Neutrophil (primary cell): Measurements from ENCODE around the gene GDPD2.

Experiments used
- H3K27ac ChIP-seq: fragments of 200-600 bp; sonication (generic); 2 replicates; pipeline ENCODE4 v1.5.1; 2016; ENCODE audit warnings: mild to moderate bottlenecking, moderate library complexity
- H3K27me3 ChIP-seq: fragments of 200-600 bp; sonication (generic); 2 replicates; pipeline ENCODE4 v1.6.0; 2016; ENCODE audit warnings: mild to moderate bottlenecking
- H3K36me3 ChIP-seq: fragments of 200-600 bp; sonication (generic); 2 replicates; pipeline ENCODE4 v1.5.1; 2017
- H3K4me1 ChIP-seq, 2 experiments: fragments of 200-600 bp in 1 of 2; sonication (generic) in 1 of 2; 1 replicate in 1 of 2; 2 replicates in 1 of 2; pipeline versions ENCODE4 v1.5.1 to v1.6.1; 2013 to 2016; ENCODE audit warnings: low read depth in 1 of 2, low read length in 1 of 2, mild to moderate bottlenecking in 1 of 2, moderate library complexity in 1 of 2; ENCODE audit not compliant: control insufficient read depth in 1 of 2, insufficient read depth in 1 of 2
- H3K4me3 ChIP-seq, 2 experiments: fragments of 200-600 bp in 1 of 2; sonication (generic) in 1 of 2; 1 replicate in 1 of 2; 2 replicates in 1 of 2; pipeline ENCODE4 v1.5.1; 2013 to 2016; ENCODE audit warnings: low read depth in 1 of 2, low read length in 1 of 2, mild to moderate bottlenecking in 1 of 2, moderate library complexity in 1 of 2
- H3K9me3 ChIP-seq: fragments of 200-600 bp; sonication (generic); 2 replicates; pipeline ENCODE4 v1.5.1; 2016
- CTCF ChIP-seq: fragments of 200-600 bp; sonication (generic); IDR thresholded peaks from 2 replicates; pipeline ENCODE4 v1.5.1; 2016; ENCODE audit warnings: antibody characterized with exemption

The GDPD2 gene

DNA sequence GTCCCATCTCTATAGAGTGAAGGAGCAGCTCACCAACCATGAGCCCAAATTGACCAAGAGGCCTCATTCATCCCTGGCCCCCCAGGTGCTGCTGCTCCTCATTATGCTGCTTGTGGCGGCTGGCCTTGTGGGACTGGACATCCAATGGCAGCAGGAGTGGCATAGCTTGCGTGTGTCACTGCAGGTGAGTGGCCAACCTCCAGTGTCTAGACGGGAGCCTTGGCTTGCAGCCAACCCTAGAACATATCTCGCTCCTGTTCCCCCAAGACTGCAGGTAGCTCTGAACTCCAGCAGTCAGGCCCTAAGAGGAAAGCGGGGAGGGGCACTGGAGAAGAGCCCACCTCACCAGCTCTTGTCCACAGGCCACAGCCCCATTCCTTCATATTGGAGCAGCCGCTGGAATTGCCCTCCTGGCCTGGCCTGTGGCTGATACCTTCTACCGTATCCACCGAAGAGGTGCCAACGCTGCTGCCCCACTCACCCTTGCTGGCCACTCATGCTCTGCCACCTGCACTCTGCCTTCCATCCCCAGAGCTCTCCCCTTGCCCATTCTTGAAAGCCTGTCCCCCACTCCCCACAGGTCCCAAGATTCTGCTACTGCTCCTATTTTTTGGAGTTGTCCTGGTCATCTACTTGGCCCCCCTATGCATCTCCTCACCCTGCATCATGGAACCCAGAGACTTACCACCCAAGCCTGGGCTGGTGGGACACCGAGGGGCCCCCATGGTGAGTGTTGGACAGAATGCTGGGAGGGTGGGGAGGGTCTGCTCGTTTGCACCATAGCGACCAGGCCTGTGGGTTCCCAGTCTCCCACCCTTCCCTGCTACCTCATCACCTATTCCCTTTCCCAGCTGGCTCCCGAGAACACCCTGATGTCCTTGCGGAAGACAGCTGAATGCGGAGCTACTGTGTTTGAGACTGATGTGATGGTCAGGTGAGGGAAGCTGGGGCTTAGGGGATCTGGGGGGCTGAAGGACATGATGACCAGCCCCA is 3.5 kb downstream of the GDPD2 start:
- Histone ChIP-seq H3K36me3 (peaks cover under 1% of the 10 kb centered on the region), H3K4me3 (no peak overlapping the region), H3K27me3 (no peaks in the 10 kb centered on the region), H3K9me3 (no peaks in the 10 kb centered on the region), H3K27ac (no peak overlapping the region), H3K4me1 (no peaks in the 10 kb centered on the region)
- TF ChIP-seq CTCF = no peak

DNA sequence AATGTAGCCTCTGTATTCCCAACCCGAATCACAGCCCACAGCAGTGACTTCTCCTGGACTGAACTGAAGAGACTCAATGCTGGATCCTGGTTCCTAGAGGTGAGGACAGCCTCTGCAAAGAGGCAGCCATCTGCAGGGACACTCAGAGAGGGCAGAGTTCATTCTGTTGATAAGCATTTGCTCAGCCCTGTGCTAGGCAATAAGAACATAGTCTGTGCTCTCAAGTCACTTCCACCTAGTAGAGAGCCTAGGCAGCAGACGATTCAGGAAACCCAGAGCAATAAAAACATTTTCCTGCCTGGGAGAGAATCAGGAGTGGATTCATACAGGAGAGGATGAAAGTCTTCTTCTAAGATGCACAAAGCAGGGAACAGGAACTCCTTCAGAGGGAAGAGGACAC is 4.3 kb downstream of the GDPD2 start:
- Histone ChIP-seq H3K27me3 (no peaks in the 10 kb centered on the region), H3K9me3 (no peaks in the 10 kb centered on the region), H3K27ac (no peak overlapping the region), H3K4me3 (no peak overlapping the region), H3K36me3 (no peaks in the 10 kb centered on the region), H3K4me1 (no peaks in the 10 kb centered on the region)
- no peak for TF ChIP-seq CTCF

- H3K36me3 ChIP-seq = no peaks in the 10 kb centered on the region
- peaks cover 17% of the 10 kb centered on the region for H3K27me3 ChIP-seq
- no peak overlapping the region for H3K4me3 ChIP-seq
- no peaks in the 10 kb centered on the region for H3K9me3 ChIP-seq
- H3K4me1 ChIP-seq = peaks cover 0 to 6% of the 10 kb centered on the region in 2 experiments
- no peak overlapping the region for H3K27ac ChIP-seq
- TF ChIP-seq CTCF = no peak
Observed at GRCh38 chrX:70429759-70430158, 6.6 kb downstream of the GDPD2 start.

DNA sequence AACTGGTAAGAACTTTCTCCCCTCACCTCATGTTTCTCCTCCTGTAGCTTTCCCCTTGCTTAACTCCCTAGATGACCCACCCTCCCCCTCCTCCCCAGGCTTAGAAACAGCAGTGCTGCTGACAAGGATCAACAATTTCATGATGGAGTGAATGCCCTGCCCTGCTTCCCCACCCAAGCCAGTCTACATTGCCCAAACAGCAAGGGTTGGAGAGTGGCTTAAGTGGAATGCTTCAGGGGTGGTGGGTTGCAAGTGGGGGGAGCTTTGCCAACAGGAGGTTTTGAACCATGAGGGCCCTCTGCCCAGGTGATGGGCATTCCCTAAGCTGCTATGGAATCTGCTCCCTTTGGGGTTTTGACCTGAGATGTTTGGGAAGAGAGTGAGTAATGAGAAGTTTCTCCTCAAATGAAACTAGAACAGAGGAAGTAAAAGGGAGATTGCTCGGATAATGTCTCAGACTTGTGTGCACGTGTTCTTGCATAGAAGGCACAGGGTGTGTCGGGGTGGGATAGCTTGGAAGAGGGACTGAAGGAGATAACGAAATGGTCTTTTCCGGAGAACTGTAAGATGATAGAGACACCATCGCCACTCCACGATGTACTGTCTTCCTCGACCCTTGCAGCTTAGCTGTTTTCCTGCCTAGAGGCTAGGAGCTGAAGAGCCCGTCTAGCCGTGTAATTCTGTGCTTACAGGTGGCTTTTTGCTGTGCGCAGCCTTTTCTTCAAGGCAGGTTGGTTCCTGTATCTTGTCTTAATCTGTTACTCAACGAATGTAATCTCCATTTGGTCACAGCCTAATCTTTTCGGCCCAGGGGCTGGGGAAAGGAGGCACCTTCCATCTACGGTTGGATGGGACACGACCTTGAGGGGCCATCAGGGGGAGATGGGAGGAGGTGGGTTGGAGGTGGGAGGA is 10.1 kb downstream of the GDPD2 start:
- Histone ChIP-seq H3K27ac (no peak overlapping the region), H3K9me3 (no peaks in the 10 kb centered on the region), H3K27me3 (peaks cover 51% of the 10 kb centered on the region), H3K36me3 (no peaks in the 10 kb centered on the region), H3K4me3 (peak overlapping the region; percentile 65 to 70), H3K4me1 (peaks cover 0 to 6% of the 10 kb centered on the region in 2 experiments)
- no peak for TF ChIP-seq CTCF

GRCh38 chrX:70433848-70434351 is 10.8 kb downstream of the GDPD2 start:
- H3K27me3 ChIP-seq = peaks cover 53% of the 10 kb centered on the region
- peak overlapping the region; percentile 65 to 70 for H3K4me3 ChIP-seq
- H3K36me3 ChIP-seq = no peaks in the 10 kb centered on the region
- no peak overlapping the region for H3K27ac ChIP-seq
- H3K9me3 ChIP-seq = no peaks in the 10 kb centered on the region
- peak; percentile 17 for TF ChIP-seq CTCF
- H3K4me1 ChIP-seq = peaks cover 0 to 6% of the 10 kb centered on the region in 2 experiments
